Neuron (in vitro differentiated cells): ENCODE measurements around the gene YIPF3.

Experiments
- H2AFZ ChIP-seq: one replicate; pipeline ENCODE4 v1.6.1; 2013; ENCODE audit warnings: low read depth, mild to moderate bottlenecking, inconsistent platforms, low read length, moderate library complexity
- H3K27me3 ChIP-seq: one replicate; pipeline ENCODE4 v1.6.1; 2013; ENCODE audit warnings: low read length; ENCODE audit not compliant: insufficient read depth
- H3K36me3 ChIP-seq: one replicate; pipeline ENCODE4 v1.6.1; 2013; ENCODE audit warnings: low read length; ENCODE audit not compliant: insufficient read depth
- H3K4me1 ChIP-seq: one replicate; pipeline ENCODE4 v1.6.1; 2013; ENCODE audit warnings: low read length; ENCODE audit not compliant: insufficient read depth
- H3K4me3 ChIP-seq: 2 replicates; pipeline ENCODE4 v1.5.1; 2013; ENCODE audit warnings: mild to moderate bottlenecking, low read length, moderate library complexity
- H3K9me3 ChIP-seq: one replicate; pipeline ENCODE4 v1.6.1; 2013; ENCODE audit warnings: low read length

Gene YIPF3

DNA sequence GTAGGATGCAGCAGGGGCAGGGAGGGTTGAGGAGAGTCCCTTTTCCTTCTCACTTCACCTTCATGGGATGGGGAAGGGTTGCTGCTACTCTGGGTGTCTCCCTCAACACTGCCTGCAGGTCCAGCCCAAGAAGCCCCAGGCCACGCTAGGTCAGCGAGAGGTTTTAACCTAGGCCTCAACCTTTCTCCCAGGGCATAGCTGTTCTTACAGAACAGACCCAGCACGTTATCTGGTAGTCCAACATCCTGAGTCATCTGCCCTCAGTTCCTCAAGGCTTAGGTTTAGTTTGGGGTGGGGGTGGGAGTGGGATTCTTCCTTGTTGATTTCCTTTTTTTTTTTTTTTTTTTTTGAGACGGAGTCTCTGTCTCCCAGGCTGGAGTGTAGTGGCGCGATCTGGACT lies 22.4 kb downstream of the YIPF3 start:
- Histone ChIP-seq H3K36me3 (peaks cover 19% of the 10 kb centered on the region), H3K4me1 (no peaks in the 10 kb centered on the region), H3K9me3 (no peaks in the 10 kb centered on the region), H2AFZ (no peak overlapping the region), H3K27me3 (no peaks in the 10 kb centered on the region), H3K4me3 (no peak overlapping the region)

DNA sequence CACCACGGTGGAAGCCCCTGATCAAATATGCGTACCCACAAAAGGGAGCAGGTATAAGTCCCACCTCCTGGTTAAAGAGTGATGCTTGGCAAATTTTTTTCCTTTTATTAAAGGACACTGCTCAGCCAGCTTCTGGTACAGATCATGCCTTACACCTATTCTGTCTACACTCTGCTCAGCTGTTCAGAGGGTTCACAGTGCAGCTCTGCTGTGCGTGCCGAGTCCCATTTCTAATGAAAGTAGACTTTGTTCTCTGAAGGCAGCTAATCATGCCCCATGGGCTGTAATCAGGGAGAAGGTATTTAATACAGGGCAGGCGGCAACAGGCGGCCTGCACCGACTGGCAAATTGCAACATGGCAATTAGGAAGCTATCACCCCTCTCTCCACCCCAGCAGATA lies 22.9 kb downstream of the YIPF3 start:
- Histone ChIP-seq H3K36me3 (peaks cover 14% of the 10 kb centered on the region), H3K27me3 (no peaks in the 10 kb centered on the region), H3K9me3 (no peaks in the 10 kb centered on the region), H3K4me1 (no peaks in the 10 kb centered on the region), H2AFZ (no peak overlapping the region), H3K4me3 (no peak overlapping the region)

- no peak overlapping the region for H2AFZ ChIP-seq
- H3K27me3 ChIP-seq: no peaks in the 10 kb centered on the region
- no peak overlapping the region for H3K4me3 ChIP-seq
- H3K9me3 ChIP-seq: no peaks in the 10 kb centered on the region
- H3K36me3 ChIP-seq: peaks cover 10% of the 10 kb centered on the region
- no peaks in the 10 kb centered on the region for H3K4me1 ChIP-seq
Observed at GRCh38 chr6:43493230-43493629, 23.5 kb downstream of the YIPF3 start.

GRCh38 chr6:43492673-43493072 lies 24.1 kb downstream of the YIPF3 start:
- peaks cover 4% of the 10 kb centered on the region for H3K36me3 ChIP-seq
- H3K4me1 ChIP-seq: no peaks in the 10 kb centered on the region
- no peaks in the 10 kb centered on the region for H3K9me3 ChIP-seq
- H2AFZ ChIP-seq: no peak overlapping the region
- H3K27me3 ChIP-seq: no peaks in the 10 kb centered on the region
- no peak overlapping the region for H3K4me3 ChIP-seq

DNA sequence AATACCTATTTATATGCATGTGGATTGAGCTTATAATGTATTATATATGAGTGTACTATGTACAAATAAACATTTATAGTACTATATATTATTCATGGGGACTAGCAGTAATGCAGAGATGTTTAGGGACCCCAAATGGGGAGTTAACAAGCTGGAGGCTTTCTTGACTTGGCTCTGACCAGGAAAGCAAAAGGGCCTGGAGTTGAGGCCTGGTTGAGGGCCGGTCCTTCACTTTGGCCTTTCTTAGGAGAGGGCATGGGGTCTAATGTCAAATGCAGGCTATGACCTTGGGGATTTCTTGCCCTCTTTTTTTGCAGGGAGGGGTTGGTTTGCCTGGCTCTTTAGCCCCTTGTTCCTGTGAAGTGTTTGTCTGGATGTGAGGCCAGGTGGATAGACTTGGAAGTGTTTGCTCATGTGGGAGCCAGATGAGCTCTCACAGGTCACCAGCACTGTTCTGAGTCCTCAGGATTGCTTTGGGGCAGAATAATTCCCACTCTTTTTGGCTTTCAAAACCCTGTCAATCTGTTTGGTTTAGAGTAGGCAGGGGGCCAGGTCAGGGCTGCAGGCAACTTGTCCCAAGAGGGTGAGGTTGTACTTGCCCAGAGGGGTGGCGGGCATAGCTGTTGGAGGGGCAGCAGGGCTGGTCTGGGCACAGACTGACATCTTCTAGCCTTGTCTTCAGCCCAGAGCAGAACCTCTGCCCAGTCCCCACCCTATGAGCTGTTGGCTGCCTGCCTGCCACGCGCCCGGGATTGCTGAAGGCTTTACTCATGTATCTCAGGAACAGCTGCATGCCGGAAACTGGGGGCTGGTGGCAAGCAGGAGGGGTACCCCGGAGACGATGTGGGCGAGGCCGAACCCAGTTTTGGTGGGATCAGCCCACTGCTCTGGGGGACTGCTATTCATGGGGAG lies 24.7 kb downstream of the YIPF3 start:
- Histone ChIP-seq H3K36me3 (peaks cover 2% of the 10 kb centered on the region), H3K4me1 (no peaks in the 10 kb centered on the region), H3K4me3 (no peak overlapping the region), H3K27me3 (no peaks in the 10 kb centered on the region), H2AFZ (no peak overlapping the region), H3K9me3 (no peaks in the 10 kb centered on the region)

- no peak overlapping the region for H2AFZ ChIP-seq
- no peak overlapping the region for H3K4me3 ChIP-seq
- H3K9me3 ChIP-seq: no peaks in the 10 kb centered on the region
- no peaks in the 10 kb centered on the region for H3K27me3 ChIP-seq
- H3K36me3 ChIP-seq: peaks cover 6% of the 10 kb centered on the region
- H3K4me1 ChIP-seq: no peaks in the 10 kb centered on the region
Observed at GRCh38 chr6:43490523-43490939, 26.2 kb downstream of the YIPF3 start.

DNA sequence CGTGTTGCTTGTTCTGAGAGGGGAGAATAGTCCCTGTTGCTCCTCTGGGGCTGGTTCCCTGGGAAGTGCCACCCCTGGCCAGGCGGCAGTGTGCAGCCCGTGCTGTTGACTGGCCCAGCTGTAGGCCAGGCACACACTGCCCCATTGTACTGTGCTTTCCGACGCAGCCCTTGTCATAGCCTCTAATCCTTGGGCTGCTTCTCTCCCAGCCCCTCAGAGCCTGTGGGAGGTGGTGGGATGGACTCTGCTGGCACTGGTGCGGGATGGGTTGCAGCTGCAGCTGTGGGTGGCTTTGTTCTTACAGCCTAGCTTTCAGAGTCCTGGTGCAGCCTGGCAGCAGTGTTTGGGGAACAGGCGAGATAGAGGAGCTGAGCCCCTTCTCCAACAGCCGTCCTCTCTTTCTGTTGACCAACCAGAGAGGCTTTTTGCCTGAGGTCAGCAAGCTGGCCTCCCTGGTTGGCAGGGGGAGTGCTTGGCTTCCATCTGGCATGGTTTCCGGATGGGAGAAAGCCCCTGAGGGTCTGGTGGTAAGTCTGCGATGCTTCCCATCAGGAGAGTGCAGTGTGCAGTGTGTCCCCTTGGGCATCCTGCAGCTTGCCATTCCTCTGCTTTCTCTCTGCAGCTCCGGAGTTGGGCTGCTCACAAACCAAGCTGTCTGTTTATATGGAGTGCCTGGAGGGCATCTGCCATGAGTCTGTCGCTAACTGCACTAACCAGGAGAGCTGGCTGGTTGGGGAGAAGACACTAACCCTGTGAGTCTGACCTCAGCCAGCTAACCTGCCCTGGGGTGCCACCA lies 27.3 kb downstream of the YIPF3 start:
- H3K27me3 ChIP-seq: no peaks in the 10 kb centered on the region
- H3K36me3 ChIP-seq: peaks cover 6% of the 10 kb centered on the region
- no peaks in the 10 kb centered on the region for H3K9me3 ChIP-seq
- H3K4me3 ChIP-seq: no peak overlapping the region
- H2AFZ ChIP-seq: no peak overlapping the region
- no peaks in the 10 kb centered on the region for H3K4me1 ChIP-seq

GRCh38 chr6:43488667-43489276 lies 28.0 kb downstream of the YIPF3 start:
- H3K4me1 ChIP-seq: no peaks in the 10 kb centered on the region
- no peak overlapping the region for H2AFZ ChIP-seq
- H3K4me3 ChIP-seq: no peak overlapping the region
- no peaks in the 10 kb centered on the region for H3K9me3 ChIP-seq
- no peaks in the 10 kb centered on the region for H3K27me3 ChIP-seq
- H3K36me3 ChIP-seq: peaks cover 6% of the 10 kb centered on the region

- Histone ChIP-seq H3K27me3 (no peaks in the 10 kb centered on the region), H3K36me3 (peaks cover 3% of the 10 kb centered on the region), H2AFZ (no peak overlapping the region), H3K4me3 (no peak overlapping the region), H3K4me1 (peaks cover 20% of the 10 kb centered on the region), H3K9me3 (no peaks in the 10 kb centered on the region)
Observed at GRCh38 chr6:43481591-43482236, 35.0 kb downstream of the YIPF3 start.

DNA sequence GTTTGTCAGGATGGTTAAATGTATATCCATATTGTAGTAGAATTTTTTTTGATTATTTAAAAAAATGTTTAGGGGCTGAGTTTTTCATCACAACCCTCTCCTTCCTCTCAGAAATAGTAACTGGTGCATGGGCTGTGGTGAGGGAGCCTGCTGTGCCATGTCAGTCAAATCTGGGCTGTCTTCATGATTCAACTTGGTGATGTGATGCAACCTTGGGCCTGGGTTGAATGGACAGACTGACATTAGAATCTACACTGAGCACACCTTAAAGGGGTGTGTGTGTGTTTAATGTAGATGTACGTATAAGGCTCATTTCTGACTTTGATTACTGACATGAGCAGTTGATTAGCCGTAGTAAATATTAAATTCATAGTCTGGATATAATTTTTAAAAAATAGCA lies 35.7 kb downstream of the YIPF3 start:
- Histone ChIP-seq H3K4me3 (no peak overlapping the region), H3K27me3 (no peaks in the 10 kb centered on the region), H3K9me3 (no peaks in the 10 kb centered on the region), H3K4me1 (peaks cover 20% of the 10 kb centered on the region), H2AFZ (no peak overlapping the region), H3K36me3 (no peaks in the 10 kb centered on the region)

DNA sequence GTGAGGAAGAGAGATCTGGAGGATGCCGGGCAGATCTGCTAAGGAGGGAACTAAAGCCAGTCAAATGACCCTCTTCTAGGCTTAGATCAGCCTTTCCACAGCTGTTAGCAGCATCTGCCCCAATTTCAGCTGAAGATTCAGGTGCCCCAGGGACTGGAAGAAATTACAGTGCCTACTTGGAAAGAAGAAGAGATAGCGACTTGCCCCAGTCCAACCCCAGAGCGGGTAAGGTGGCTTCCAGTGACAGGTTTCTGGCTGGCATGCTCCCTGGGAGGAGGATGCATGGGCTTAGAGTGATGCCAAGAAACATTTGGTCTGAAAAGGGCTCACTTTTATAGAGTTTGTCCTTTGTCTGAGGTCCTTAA lies 38.7 kb downstream of the YIPF3 start:
- H3K9me3 ChIP-seq: no peaks in the 10 kb centered on the region
- H3K4me1 ChIP-seq: peaks cover 20% of the 10 kb centered on the region
- no peaks in the 10 kb centered on the region for H3K27me3 ChIP-seq
- no peak overlapping the region for H2AFZ ChIP-seq
- no peaks in the 10 kb centered on the region for H3K36me3 ChIP-seq
- peak overlapping the region; percentile 65 for H3K4me3 ChIP-seq

DNA sequence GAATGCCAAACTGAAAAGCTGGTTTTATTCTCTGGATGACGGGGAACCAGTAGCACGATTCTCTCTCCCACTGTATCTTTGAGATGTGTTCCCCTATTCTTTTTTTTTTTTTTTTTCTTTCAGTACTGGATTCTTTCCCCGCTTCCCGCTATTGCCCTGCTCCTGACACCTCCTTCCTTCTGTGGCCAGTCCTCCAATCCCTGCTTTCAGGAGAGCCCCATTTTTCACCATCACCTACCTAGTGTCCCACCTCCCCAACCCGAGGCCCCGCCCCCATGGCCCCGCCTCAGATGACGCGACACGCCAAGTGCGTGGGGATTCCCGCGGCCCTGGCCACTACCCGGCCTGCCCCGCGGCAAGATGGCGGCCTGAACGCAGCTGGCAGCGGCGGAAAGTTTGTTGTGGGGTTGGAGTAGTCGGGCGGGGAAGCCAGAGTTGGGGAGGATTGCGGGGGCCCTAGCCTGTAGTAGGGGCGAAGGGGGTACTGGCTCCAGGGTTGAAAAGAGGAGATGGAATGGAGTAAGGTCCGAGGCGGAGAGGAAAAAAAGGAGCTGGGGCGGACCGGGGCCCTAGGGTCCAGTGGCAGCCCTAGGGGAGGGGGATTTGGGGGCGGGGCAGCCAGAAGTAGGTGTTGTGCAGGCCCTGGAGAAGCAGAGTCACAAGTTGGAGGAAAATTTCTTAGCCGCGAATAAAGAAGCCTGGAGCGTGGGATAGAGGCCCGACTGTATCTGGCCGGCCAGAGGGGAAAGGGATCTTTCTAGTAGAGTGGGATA lies 39.3 kb downstream of the YIPF3 start, which contains the start of gene TJAP1:
Gene TJAP1, plus strand, starts transcription at position 336 of the 773 bp plus-strand sequence. CDS start 21,432 bp downstream, outside the sequence.
- H3K4me3 ChIP-seq: peak within 1 kb of the TSS; percentile 65
- H2AFZ ChIP-seq: peak within 1 kb of the TSS; percentile 95
- no peaks in the 10 kb centered on the region for H3K36me3 ChIP-seq
- no peaks in the 10 kb centered on the region for H3K9me3 ChIP-seq
- H3K27me3 ChIP-seq: no peaks in the 10 kb centered on the region
- H3K4me1 ChIP-seq: peaks cover 20% of the 10 kb centered on the region
